ENCODE data around the gene PNPLA3.
"Not testable (repeated sequence)": the region's sequence is repeated elsewhere in the genome, so short reads cannot be mapped to it uniquely, and the experiment has no call there.

PNPLA3 gene

DNA sequence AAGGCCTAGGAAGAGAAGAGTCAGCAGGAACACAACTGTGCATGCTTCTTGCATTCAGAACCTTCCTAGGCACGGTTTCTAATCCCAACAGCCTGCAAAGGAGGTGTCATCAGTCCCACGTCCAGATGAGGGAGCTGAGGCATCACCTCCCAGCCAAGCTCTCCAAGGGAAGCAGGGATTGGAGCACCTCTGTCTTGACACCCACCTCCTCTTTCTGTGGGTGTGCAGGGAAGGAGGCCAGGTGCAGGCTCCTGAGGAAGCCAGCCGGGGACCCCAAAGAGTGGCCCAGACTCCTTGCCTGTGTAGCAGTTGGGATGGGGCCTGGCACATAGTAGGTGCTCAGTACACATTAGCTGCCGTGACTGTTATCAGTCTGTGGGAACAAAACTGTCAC, 33.7 kb upstream of the PNPLA3 start:
- DNase-seq, result no peak

DNA sequence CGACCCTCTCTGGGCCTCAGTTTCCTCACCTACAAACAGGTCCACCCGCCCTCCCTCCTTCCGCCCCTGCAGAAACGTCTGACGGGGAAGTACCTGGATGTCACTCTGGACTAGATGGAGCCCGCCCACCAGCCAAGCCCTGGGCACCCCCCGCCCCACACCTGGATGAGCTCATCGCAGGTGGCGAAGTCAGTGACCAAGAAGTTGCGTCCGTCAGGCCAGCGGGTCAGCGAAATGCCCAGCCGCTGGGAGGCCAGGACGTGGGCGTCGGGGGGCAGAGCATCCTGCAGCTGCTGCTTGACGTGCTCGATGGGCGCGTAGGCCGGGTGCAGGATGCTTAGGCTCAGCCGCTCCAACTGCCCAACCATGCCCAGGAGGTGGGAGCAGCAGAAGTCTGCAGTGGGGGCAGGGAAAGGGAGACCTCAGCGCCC, 32.7 kb upstream of the PNPLA3 start:
- DNase-seq, result no peak

DNA sequence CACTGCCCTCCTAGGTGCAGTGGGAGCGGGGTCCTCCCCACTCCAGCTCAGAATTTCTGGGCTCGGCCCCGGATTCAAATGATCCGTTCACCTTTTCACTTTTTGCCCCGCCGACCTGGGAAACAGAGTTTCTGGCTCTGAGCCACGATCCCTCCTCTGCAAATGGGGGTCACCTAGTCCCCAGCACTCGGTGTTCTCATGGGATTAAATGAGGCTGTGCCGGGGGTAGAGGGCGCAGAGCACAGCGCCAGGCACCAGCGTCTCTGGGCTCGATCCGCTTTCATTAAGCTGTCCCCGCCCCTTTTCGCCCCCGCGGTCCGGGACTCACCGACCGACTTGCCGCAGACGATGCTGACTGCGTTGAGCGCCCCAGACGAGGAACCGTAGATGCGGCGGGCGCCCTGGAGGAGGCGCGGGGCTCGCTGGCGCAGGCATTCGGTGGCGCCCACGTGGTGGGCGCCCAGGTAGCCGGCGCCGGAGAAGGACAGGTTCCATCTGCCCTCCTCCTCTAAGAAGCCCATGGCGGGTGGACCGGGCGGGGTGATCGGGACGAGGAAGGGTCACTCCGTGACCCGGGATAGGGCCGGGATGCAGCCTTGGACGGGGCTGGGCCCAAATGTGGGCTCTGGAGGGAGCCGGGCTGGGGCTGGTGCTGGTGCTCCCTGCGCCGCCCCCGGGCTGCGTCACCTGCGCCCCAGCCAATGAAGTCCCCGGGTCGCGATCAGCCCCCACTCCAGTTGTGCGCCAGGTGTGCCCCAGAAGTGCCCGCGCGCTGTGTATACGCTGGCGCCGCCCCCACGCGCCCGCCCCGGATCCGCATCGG, 32.0 kb upstream of the PNPLA3 start, which contains the start of gene PNPLA5:
TSS of gene PNPLA5 (minus strand) at position 654 of the 823 bp plus-strand sequence. CDS start at position 521, 133 bp downstream.
- no peak for DNase-seq

DNA sequence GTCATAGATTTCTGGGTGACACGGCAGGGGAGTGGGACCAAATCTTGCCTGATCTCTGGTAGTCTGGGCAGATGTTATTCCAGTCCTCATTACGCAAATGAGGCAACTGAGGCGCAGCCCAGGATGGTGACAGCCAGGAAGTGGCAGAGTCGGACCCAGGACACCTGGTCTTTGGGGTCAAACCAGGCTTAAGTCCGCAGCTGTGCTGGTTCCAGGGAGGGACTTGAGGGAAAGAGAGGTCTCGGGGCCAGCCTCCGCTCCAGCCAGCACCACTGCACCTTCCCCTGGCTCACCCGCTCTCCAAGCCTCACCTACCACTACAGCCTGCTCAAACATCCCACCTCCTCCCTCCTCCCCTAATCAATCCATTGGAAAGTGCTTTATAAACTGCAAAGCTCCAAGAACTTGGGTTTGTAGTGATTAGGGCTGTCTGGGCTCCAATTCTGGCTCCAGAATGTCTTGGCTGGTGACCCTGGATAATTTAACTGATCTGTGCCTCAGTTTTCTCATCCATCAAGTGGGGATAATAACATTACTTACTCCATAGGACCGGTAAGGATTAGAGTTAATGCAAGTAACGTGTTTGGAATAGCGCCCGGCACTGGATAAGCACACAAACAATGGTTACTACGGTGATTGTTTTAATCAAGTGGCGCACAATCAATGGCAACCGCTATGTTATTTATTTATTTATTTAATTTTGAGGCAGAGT, 31.3 kb upstream of the PNPLA3 start:
- DNase-seq, result no peak

GRCh38 chr22:43893266-43893665, 30.3 kb upstream of the PNPLA3 start:
- DNase-seq, result no peak

DNA sequence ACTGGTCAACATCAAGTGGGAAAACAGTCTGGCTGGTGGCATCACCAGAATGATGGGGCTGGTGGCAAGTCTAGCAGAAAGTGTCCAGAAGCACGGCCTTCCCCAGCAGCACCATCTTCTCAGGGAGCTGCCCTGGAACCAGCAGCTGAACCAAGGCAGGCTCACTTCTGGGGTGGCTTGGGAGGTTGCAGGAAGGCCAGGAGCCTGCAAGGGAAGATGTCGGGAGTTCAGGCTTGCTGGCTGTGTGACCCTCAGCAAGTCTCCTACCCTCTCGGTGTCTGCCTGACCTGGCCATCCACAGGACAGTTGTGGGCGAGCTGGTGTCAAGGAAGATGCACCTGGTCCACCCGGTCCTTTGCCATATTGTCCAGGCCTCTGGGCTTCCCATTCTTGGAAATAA, 29.5 kb upstream of the PNPLA3 start:
- DNase-seq, result no peak

DNA sequence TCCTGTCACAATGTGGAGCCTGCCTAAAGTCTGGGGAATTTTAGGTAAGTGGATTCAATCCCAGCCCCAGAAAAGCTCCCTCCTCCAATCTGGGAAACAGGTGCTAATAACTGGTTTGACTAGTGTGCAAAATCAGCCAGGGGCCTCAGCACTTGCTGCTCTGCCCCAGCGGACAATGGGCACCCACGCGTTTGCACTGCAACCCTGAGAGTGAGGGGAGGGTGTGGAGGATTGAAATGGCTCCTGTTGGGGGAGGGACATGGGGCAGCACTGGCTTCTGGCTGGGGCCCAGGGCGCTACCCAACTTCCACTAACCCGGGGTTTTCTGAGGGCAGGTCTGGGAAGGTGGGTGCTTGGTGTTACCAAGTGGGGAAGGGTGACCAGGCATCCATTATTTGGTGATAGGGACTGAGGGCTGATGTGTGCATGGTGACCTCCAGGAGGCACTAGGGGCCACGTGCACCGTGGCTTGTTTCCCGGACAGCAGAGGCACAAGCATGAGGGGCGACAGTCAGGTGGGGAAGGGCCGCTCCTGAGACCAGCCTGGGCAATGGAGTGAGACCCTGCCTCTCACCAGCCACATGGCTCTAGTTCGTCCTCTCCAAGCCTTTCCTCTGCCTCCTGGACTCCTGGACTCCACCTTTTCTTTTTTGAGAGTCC, 27.5 kb upstream of the PNPLA3 start:
- DNase-seq, result no peak

DNA sequence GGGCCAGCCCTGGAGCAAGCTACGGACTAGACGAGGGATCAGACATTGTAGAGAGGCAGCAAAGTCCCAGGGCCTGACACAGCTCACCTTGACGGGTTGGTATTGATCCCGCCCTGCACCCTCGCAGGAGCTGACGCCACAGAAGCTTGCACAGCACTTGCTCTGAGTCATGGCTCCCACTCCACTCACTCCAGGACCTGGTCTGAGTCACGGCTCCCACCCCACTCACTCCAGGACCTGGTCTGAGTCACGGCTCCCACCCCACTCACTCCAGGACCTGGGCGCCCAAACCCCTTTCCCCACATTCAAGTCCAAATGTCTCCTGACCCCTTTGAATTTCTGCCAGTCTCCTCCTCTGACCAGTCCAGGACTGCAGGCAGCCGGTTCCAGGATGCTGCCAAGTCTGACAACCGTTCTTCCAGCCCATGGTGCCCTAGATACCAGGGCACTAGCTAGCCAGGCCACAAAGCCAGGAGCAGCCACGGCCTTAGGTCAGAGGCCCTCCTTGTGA, 25.8 kb upstream of the PNPLA3 start:
- no peak for DNase-seq

DNA sequence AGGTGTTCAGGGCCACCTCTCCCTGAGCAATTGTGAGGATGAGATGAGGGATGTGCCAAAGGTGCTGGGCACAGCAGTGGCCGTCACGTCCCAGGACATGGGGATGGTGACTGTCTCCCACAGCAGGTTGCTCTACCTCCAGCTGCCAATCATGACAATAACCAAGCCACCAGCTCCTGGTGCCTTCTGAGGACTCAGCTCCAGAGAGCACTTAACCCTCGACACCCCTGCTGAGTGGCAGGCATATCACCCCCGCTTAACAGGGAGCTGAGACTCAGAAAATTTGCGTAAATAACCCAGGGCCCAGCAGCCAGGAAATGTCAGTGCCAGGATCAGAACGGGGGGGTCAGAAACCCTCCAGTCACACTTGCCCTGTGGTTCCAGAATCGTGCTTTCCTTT, 23.4 kb upstream of the PNPLA3 start:
- no peak for DNase-seq

DNA sequence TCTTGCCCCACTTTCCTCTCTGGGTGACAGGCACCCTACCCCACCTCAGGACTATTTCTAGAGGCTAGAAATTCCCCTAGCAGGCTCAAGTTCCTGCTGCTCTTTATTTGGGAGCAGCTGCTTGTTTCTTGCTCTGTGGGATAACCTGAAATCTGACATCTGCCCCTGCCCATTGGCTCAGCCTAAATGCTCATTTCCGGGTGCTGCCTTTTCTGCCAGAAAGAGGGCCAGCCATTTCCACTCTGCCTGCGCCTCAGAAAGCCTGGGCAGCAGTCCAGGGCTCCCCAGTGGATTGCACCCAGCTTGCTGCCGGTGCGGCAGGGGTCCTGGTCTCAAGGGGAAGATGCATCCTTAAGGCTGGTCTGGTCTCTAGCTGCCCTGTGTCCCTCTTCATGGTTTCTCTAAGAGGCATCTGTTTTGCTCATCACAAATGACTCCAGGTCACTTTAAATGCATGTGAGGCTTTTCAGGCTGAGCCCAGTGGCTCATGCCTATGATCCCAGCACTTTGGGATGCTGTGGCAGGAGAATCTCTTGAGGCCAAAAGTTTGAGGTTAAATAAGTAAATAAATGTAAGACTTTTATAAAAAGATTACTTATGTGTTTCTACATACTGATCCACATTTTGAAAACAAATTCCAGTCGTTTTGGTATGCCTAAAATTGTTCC, 21.5 kb upstream of the PNPLA3 start:
- DNase-seq, result no peak

GRCh38 chr22:43903033-43903432, 20.6 kb upstream of the PNPLA3 start:
- not testable (repeated sequence) for DNase-seq

DNA sequence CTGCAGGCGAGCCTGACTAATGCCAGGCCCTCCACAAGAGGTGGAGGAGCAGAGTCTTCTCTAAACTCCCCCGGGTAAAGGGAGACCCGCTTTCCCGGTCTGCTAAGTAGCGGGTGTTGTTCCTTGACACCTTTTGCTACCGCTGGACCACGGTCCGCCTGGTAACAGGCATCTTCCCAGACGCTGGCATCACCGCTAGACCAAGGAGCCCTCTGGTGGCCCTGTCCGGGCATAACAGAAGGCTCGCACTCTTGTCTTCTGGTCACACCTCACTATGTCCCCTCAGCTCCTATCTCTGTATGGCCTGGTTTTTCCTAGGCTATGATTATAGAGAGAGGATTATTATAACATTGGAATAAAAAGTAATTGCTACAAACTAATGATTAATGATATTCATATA, 19.2 kb upstream of the PNPLA3 start:
- DNase-seq, result not testable (repeated sequence)

GRCh38 chr22:43905681-43906080, 17.9 kb upstream of the PNPLA3 start:
- DNase-seq, result no peak

DNA sequence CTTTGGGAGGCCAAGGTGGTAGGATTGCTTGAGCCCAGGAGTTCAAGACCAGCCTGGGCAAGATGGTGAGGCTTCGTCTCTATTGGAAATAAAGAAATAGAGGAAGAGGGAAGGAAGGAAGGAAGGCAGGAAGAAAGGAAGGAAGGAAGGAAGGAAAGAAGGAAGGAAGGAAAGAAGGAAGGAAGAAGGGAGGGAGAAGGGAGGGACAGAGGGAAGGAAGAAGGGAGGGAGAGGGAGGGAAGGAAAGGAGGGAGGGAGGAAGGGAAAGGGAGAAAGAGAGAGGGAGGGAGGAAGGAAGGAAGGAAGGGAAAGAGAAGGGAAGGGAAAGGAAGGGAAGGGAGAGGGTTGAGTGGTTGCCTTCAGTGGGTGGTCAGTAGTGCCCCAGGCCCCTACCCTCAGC, 13.9 kb upstream of the PNPLA3 start:
- DNase-seq, result no peak

- DNase-seq, result no peak
Observed at GRCh38 chr22:43910178-43910695, 13.4 kb upstream of the PNPLA3 start.

GRCh38 chr22:43911351-43911750, 12.3 kb upstream of the PNPLA3 start:
- no peak for DNase-seq

DNA sequence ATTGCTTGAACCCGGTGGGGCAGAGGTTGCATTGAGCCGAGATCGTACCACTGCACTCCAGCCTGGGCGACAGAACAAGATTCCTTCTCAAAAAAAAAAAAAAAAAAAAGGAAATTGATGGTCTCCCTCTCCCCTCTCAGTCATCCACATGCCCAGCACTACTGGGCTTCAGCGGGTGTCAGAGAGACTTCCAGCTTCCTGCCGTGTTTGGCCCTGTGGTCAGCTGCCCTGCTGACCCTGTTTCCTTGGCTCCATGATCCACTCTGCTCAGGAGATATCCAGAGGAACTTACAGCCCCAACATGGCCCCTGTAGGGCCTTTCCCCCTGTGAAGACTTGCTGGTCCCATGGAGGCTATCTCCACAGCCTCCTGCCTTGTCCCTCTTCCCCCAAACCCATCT, 6.1 kb upstream of the PNPLA3 start:
- no peak for DNase-seq

DNA sequence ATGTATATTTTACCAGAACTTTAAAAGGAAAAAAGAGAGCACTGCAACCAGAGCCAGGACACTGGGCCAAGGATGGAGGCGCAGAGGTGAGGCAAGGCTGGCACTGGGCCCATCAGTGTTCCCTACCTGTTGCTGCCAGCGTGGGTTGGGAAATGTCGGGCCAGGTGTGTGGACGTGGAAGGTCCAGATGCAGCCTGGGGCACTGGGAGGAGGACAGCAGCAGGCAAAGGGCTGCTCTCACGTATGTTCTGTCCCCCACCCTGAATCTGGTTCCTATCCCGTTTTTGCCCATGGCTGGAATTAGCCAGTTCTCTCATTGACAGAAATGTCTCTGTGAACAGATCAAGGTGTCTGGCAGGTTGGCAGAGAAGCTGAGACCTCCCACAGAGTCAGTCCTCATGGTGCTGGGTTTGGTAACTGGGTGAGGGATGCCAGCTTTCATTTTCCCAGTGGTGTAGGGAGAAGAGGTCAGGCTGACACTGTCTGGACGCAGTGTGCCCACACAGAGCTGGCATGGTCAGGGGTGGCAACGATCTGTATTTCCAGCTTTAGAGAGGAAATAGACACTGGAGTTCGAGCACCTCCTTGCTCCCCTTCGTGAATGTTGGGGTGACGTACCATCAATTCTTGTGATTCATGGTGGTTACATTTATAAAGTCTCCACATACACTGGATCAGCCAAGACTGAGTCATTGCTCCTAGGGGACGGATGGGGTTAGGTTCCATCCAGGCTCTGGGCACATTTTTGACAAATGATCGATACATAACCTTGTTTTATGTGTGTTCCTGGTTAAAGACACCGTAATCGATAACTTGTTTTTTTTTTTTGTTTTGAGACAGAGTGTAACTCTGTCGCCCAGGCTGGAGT, 4.3 kb upstream of the PNPLA3 start:
- DNase-seq, result no peak

- DNase-seq, result peak; percentile 57
Observed at GRCh38 chr22:43921370-43921769, 2.2 kb upstream of the PNPLA3 start.

GRCh38 chr22:43922123-43922522, 1.5 kb upstream of the PNPLA3 start:
- DNase-seq, result peak; percentile 13

DNA sequence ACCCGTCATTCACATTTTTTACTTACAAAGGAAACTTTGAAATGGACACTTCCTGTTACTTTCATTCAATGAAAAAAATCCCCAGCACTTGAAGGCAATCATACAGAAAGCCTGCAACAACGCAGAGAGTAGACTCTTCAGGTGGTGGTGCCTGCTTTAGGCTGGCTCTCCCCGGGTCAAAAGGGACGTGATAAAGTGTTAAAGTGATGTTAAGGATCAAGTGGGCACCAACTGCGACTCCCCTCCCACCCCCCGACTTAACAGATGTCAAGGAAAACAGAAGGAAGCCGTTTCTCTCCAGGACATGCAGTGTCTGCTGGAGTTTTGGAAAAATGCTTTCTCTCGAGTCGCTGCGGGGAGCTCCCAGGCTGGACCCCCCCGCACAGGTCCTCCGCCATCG, 414 bp upstream of the PNPLA3 start:
- no peak for DNase-seq

DNA sequence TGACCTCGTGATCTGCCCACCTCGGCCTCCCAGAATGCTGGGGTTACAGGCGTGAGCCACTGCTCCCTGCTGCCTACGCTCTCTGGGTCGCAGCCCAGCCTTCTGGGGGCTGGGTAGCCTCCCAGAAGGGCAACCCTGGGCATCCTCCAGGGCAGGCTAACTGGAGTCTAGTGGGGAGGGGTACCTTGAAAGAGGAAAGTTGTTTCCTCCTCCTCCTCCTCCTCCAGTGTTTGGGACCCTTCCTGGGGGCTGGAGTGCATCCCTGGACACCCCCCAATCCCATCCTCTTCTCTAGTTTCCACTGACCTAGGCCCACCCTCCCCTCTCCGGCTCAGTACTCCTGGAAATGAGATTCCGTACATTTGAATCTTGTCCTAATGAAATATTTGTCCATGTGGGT, 1.3 kb downstream of the PNPLA3 start:
- no peak for DNase-seq

Data from left hindlimb (tissue), 1 donor.